Measurements from ENCODE around the gene FAM20C.

The FAM20C gene

DNA sequence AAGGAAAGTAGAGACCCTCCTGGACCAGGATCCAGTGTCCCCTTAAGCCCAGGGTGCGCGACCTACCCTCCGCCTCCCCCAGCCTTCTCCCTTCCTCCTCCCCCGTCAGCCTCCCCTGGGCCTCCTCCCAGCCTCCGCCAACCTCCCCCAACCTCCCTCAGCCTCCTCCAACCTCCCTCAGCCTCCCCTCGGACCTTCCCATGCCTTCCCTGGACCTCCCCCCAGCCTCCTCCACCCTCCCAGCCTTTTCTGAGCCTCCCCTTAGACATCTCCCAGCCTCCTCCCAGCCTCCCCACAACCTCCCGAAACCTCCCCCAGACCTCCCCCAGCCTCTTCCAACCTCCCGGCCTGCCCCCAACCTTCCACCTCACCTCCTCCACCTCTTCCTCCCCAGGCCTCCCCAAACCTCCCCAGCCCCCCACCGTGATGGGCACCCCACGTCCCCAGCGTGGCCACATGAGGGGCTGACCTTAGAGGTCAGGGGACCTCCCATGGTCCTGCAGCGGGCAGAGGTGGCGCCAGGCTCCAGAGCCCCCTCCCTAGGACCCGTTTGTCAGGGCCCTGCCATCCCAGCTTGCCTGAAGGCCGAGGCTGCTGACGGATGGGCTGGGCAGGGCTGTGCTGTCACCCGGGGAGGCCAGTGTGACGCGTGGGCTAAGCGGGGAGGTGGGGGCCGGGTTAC lies 18.8 kb downstream of the FAM20C start:
- no peak for DNase-seq

- DNase-seq, result no peak
Observed at GRCh38 chr7:211715-212058, 19.3 kb downstream of the FAM20C start.

- no peak for DNase-seq
Observed at GRCh38 chr7:212754-213153, 20.4 kb downstream of the FAM20C start.

DNA sequence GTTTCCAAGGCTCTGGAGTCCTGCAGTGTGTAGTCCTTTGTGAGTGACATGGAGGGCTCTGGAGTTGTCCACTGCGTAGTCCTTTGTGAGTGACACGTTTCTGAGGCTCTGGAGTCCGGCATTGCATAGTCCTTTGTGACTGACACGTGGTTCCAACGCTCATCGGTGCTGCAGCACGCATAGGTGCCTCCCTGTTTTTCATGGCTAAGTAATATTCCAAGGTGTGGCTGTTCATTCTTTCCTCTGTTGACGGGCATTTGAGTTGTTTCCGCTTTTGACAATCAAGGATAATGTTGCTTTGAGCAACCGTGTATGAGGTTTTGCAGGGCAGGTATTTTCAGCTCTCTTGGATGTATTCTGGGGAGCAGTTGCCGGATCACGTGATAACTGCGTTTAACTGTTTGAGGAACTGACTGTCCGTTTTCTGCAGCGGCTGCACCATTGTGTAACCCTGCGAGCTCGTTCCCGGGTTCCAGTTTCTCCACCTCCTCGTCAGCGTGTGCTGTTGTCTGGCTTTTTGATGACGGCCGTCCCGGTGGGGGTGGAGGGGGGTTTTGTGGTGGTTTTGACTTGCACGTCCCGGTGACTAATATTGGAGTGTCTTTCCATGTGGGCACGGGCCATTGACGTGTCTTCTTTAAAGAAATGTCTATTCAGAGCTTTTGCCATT lies 21.1 kb downstream of the FAM20C start:
- DNase-seq, result no peak

- no peak for DNase-seq
Observed at GRCh38 chr7:214410-215212, 22.2 kb downstream of the FAM20C start.

- DNase-seq, result no peak
Observed at GRCh38 chr7:216360-217300, 24.3 kb downstream of the FAM20C start.

DNA sequence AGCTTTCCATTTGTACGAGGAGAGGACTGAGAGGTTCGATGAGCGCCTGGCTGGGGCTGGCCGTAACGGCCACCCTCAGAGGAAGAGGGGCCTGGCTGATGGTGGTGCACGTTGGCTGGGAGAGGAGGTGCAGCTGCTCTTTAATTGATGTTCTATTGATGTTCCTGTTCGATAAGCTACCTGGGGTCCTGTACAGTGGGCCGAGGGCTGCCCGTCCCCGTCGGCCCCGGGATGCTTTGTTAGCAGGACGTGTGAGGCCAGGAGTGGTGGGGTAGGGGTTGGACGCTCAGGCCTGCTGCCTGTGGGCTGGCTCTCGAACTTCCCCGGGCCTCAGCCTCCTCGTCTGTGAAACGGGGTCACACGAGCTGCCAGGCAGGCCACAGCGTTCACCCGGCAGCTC lies 25.4 kb downstream of the FAM20C start:
- no peak for DNase-seq

GRCh38 chr7:218316-218715 lies 25.9 kb downstream of the FAM20C start:
- DNase-seq, result no peak

- DNase-seq, result no peak
Observed at GRCh38 chr7:218896-219580, 26.7 kb downstream of the FAM20C start.

DNA sequence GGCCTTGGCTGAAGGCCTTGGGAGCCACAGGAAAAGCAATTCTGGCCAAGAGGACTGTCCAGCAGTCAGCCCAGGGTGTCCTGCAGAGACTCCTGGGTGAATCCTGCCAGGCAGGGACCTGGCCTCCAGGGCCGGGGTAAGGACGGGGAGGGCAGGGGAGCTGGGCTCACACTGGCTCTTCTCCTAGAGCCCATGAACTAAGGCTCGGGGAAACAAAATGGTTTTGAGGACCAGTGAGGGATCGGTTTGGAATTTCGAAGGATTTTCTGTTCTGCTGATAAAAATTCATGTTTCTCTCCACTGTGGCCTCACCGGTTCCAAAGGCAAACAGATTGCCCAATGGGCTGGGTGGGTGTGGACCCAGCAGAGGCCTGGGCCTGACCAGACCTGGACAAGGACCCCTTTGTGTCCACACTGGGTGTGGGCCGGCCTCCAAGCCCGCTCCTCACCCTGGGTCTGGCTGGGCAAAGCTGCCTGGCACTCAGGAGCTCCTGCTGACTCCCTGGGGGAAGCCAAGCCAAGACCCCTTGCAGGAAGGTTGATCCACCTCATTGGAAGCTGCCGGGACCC lies 27.3 kb downstream of the FAM20C start:
- DNase-seq, result no peak

GRCh38 chr7:220151-220841 lies 27.9 kb downstream of the FAM20C start:
- DNase-seq, result no peak

DNA sequence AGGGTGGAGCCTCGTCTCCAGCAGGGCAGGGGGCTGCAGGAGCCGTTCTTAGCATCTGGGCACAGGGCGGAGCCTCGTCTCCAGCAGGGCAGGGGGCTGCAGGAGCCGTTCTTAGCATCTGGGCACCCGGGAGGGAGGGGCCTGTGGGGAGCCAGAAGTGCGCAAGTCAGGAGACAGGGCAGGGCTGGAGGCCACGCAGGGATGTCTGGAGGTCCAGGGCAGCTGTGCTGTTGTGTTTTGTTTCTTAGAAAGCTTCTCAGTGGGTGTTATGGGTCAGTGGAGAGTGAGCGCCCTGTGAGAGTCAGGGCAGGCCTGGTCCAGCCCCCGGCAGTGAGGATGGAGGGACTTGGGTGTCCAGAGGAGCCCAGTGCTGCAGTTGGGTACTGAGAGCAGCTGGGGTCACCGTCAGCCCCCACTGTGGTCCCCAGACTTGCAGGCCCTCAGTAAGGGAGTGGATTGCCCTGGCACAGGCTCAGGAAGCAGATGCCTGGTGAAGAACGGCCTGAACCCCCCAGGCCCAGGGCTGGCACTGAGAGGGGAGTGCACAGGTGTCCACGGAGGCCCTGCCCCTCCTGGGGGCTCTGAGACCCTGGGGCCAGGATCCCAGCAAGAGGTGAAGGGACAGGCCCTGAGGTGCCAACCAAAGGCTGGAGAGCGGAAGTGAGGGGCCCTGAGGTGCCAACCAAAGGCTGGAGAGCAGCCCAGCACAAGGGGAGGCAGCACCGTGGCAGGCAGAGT lies 29.8 kb downstream of the FAM20C start:
- no peak for DNase-seq

DNA sequence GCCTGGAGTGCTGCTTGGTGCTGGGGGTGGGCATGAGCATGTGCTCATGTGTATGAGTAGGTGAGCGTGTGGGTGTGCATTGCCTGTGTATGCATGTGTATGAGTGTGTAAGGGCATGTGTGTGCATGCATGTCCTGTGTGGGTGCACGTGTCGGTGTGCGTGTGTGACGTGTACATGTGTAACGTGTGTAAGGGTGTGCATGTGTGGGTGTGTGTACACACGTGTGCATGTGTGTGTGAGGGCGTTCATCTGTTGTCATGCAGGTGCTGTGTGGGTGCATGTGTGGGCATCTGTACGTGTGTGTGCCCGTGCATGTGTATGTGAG lies 30.3 kb downstream of the FAM20C start:
- DNase-seq, result no peak

DNA sequence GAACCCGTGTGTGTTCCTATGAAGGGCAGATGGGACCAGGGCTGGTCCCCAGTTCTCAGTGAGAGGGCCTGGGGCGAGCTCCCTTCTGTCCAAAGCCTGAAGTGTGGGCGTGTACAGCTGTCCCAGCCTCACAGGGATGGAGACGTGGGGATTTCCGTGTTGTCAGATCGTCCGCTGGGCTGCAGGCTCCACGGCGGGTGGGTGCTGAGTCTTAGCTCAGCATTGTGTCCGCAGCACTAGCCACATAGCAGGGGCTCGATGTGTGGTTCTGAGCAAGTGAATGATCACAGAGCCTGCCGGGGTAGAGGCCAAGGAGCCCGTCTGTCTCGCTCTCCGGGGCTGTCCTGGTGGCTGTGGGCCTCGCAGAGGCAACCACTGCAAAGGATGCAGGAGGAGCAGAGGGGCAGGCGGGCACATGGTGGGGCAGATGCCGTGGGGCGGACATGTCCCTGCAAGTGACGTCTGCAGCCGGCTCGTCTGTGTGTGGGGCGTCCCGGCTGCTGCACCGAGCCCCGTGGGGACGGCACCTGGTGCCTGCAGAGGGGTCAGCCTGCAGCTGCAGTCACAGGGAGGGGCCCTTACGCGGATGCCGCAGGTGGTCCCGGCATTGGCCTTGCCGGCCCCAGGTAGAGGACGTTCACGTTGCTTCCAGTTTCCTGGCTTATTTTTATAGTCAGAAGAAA lies 30.9 kb downstream of the FAM20C start:
- no peak for DNase-seq

- DNase-seq, result no peak
Observed at GRCh38 chr7:223861-224260, 31.5 kb downstream of the FAM20C start.

DNA sequence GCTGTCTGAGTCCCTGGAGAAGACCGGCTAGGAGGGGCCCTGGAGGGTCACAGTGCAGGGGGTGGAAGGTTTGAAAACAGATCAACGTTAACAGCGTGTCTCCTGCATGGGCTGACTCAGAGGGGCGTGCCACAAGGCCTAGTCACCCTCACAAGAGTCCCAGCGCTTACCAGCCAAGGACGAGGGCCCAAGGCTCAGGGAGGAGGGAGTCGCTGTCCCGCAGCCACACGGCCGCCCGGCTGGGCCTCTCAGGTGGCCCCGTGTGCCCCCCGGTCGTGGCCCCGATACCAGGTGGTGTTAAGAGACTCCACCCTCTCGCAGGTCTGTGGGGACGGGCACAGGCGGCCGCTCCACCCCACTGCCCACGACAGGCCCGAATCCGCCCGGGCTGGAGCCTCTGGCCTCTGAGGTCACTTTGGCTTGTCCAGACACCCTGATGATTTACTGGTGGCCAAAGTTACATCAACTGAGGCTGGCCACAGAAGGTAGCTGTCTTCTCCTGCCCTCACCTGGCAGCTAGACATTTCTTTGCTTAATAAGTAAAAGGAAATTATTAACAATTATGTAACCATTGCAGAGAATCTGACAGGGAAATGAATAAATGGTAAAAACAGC lies 34.0 kb downstream of the FAM20C start:
- DNase-seq, result no peak

DNA sequence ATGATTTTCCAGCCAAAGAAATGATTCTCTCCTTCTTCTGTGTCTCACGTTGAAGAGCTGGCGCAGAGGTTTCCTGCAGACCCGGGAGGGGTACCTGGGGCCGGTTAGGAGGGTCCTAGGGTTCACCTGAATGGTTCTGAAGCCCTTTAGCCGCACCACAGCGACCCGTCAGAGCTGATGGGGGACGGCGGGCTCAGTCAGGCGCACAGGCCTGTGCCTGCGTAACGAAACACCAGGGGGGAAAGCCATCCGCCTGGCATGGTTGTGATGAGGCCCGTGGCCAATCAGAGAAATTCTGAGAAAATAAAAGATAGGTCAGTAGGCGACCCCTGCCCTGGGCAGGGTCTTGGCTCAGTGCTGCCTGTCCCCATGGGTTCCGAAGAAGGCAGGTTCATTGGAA lies 35.6 kb downstream of the FAM20C start:
- DNase-seq, result no peak

DNA sequence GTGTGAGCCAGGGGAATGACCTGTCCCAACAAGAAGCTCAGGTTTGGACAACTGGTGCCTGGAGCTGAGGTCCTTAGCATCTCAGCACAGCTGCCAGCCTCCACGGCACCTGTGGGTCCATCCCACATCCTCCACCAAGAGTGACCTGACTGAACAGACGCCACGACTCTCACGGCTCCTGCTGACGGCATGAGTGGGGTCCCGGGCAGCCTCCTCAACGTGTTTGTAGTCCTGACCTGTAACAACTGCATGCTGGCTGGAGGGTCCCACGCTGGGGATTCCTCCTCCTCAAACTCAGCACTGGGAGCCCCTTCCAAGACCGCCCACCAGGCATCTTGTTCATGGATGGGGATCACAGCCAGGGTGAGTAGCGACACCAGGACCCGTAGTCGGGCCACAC lies 36.2 kb downstream of the FAM20C start:
- DNase-seq, result no peak

GRCh38 chr7:229184-229964 lies 37.0 kb downstream of the FAM20C start:
- no peak for DNase-seq
